ENCODE data around the gene CDH16. TPM values are rescaled to one million over a fixed set of nuclear protein-coding genes. Genes with fewer than 3 reads are reported as not detected.
"Not testable (repeated sequence)": the region's sequence is repeated elsewhere in the genome, so short reads cannot be mapped to it uniquely, and the experiment has no call there.

The CDH16 gene
- polyA plus RNA-seq, 1 donor: 7.9 TPM

DNA sequence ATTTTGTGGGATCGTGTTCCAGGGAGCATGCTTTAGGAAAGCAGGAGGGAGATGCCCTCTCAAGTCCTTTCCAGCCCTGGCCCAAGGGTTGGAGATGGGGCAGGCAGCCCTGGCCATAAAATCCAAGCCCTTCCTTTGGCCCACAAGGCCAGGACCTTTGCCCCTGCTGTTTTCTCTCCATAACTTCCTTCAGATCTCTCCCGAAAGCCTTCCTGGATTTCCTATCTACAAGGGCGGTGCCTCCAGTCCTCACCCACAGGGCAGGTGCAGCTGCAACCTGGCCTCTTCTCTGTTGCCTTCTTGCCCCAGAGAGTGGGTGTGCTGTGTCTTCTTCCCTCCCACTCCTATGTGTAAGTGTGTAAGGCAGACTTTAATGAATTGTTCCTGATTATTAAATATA lies 46.8 kb downstream of the CDH16 start:
- peak; percentile 71 to 88 for DNase-seq
- Histone ChIP-seq H3K4me1 (ENCODE audit: control insufficient read depth, insufficient read depth, low read length) (peaks cover 19% of the 10 kb centered on the region), H3K27ac (ENCODE audit: low read length) (peak overlapping the region; percentile 83), H3K36me3 (ENCODE audit: control insufficient read depth, insufficient read depth, low read length) (no peaks in the 10 kb centered on the region), H3K9me3 (ENCODE audit: control insufficient read depth, low read depth, low read length) (no peaks in the 10 kb centered on the region), H3K27me3 (ENCODE audit: control insufficient read depth, insufficient read depth, low read length) (no peaks in the 10 kb centered on the region), H3K4me3 (ENCODE audit: low read length) (no peak overlapping the region)
- WGBS (ENCODE audit: insufficient coverage, low lambda C conversion rate): no CpG with 5 or more reads among the region's 3 CpGs

DNA sequence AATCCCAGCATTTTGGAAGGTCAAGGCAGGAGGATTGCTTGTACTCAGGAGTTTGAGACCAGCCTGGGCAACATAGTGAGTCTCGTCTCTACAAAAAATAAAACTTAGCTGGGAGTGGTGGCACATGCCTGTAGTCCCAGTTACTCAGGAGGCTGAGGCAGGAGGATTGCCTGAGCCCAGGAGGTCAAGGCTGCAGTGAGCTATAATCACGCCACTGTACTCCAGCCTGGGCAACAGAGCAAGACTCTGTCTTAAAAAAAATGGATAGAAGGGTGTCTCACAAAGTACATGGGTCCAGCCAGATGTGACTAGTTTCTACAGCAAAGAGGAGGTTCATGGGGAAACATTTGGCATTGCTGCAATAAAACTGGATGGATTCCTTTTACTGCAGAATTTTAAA lies 47.3 kb downstream of the CDH16 start:
- H3K27me3 ChIP-seq (ENCODE audit: control insufficient read depth, insufficient read depth, low read length); H3K9me3 ChIP-seq (ENCODE audit: control insufficient read depth, low read depth, low read length); H3K4me3 ChIP-seq (ENCODE audit: low read length); DNase-seq; H3K36me3 ChIP-seq (ENCODE audit: control insufficient read depth, insufficient read depth, low read length): not testable (repeated sequence)
- no CpG with 5 or more reads among the region's 2 CpGs for WGBS (ENCODE audit: insufficient coverage, low lambda C conversion rate)
- peaks cover 19% of the 10 kb centered on the region for H3K4me1 ChIP-seq (ENCODE audit: control insufficient read depth, insufficient read depth, low read length)
- H3K27ac ChIP-seq (ENCODE audit: low read length): peak overlapping the region; percentile 83

DNA sequence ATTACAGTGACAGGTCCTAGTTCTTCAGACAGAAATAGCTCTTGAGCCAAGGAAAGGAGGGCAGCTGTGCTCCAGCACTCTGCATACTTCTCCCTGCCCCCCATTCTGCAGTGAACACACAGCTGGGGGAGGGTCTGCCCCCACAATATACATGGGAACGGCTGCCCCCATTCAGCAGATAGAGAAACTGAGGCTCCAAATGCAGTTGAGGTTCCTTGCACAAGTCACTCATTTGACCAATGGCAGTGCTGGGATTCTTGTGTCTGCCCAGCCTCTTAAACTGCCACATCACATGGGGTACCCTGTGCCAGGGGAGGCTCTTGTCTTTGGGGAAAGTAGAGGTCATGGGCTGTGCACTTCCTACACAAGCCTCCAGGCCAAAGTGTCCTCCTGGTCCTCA lies 49.3 kb downstream of the CDH16 start:
- Histone ChIP-seq H3K4me3 (ENCODE audit: low read length) (no peak overlapping the region), H3K27ac (ENCODE audit: low read length) (no peak overlapping the region), H3K4me1 (ENCODE audit: control insufficient read depth, insufficient read depth, low read length) (peaks cover 19% of the 10 kb centered on the region), H3K36me3 (ENCODE audit: control insufficient read depth, insufficient read depth, low read length) (no peaks in the 10 kb centered on the region), H3K9me3 (ENCODE audit: control insufficient read depth, low read depth, low read length) (no peaks in the 10 kb centered on the region), H3K27me3 (ENCODE audit: control insufficient read depth, insufficient read depth, low read length) (no peaks in the 10 kb centered on the region)
- DNase-seq: no peak
- no CpG with 5 or more reads among the region's 1 CpG for WGBS (ENCODE audit: insufficient coverage, low lambda C conversion rate)

DNA sequence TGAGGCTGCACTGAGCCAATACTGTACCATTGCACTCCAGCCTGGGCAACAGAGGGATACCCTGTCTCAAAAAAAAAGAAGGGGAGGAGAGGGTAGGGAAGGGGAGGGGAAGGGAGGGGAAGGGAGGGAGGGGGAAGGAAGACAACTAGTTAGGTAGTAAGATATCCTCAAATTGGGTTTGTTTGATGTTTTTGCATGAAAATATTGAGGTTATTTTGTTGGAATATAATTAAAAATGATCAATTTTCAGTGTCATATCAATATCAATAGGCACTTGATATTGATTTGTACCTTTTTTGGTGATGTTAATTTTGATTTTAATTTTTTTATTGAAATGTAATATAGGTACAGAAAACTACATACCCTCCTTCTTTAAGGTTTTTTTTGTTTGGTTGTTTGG lies 55.0 kb downstream of the CDH16 start:
- Histone ChIP-seq H3K9me3 (ENCODE audit: control insufficient read depth, low read depth, low read length) (no peaks in the 10 kb centered on the region), H3K4me3 (ENCODE audit: low read length) (no peak overlapping the region), H3K27me3 (ENCODE audit: control insufficient read depth, insufficient read depth, low read length) (no peaks in the 10 kb centered on the region), H3K4me1 (ENCODE audit: control insufficient read depth, insufficient read depth, low read length) (no peaks in the 10 kb centered on the region), H3K27ac (ENCODE audit: low read length) (no peak overlapping the region), H3K36me3 (ENCODE audit: control insufficient read depth, insufficient read depth, low read length) (no peaks in the 10 kb centered on the region)
- no peak for DNase-seq

DNA sequence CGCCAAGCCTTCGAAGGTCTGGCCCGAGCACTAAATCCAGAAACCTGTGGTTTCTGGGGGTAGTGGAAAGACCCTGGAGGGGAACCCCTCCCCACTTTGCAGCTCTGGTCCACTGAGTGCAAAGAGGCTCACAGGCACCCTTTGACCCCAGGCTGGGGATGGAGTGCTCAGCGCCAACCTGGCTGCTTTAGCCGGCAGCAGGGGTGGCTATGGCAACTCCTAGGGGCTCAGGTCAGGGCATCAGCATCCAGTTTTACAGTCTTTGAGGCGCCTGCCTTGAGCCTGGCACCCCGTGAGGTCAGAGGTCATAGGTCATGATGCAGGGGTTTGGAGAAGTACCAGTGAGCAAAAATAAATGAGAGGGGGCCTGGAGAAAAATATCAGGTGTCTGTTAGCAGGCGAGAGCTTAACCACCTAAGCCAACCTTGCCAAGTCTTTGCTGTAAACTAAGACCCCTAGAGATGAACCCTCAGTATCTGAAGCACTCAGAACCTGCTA lies 56.6 kb downstream of the CDH16 start:
- no peak for DNase-seq
- WGBS (ENCODE audit: insufficient coverage, low lambda C conversion rate): no CpG with 5 or more reads among the region's 8 CpGs
- H3K36me3 ChIP-seq (ENCODE audit: control insufficient read depth, insufficient read depth, low read length): no peaks in the 10 kb centered on the region
- no peaks in the 10 kb centered on the region for H3K27me3 ChIP-seq (ENCODE audit: control insufficient read depth, insufficient read depth, low read length)
- H3K4me1 ChIP-seq (ENCODE audit: control insufficient read depth, insufficient read depth, low read length): no peaks in the 10 kb centered on the region
- no peak overlapping the region for H3K4me3 ChIP-seq (ENCODE audit: low read length)
- no peak overlapping the region for H3K27ac ChIP-seq (ENCODE audit: low read length)
- no peaks in the 10 kb centered on the region for H3K9me3 ChIP-seq (ENCODE audit: control insufficient read depth, low read depth, low read length)

DNA sequence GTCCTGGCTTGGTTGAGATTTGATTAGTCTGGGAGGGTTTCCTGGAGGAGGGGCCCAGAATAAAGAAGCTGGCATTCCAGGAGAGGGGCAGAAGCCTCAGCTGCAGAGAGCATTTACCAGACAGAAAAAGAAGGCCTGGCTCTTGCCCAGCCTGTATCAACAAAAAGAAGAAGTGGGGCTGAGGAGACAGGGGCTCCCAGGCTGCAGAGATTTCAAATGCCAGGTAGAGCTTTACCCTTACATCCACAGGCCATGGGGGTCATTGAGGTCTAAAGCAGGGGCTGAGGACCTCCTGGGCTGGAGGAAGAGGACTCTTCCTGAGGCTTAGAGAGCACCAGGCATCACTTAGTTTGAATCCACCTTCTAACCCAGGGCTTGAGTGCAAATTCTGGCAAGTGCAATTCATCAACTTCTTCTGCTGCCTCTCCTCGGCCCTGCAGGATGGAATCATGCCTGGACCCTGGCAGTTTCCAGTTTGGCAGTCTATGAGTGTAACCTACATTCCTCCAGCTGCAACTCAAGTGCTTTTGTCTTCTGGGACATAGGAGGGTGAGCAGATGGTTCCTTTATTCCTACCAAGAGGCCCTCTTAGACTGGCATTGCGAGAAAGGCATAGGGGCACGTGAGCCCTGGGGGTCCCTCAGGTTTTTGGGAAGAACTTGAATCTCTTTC lies 59.2 kb downstream of the CDH16 start:
- Histone ChIP-seq H3K4me1 (ENCODE audit: control insufficient read depth, insufficient read depth, low read length) (no peaks in the 10 kb centered on the region), H3K4me3 (ENCODE audit: low read length) (no peak overlapping the region), H3K9me3 (ENCODE audit: control insufficient read depth, low read depth, low read length) (no peaks in the 10 kb centered on the region), H3K36me3 (ENCODE audit: control insufficient read depth, insufficient read depth, low read length) (no peaks in the 10 kb centered on the region), H3K27me3 (ENCODE audit: control insufficient read depth, insufficient read depth, low read length) (no peaks in the 10 kb centered on the region), H3K27ac (ENCODE audit: low read length) (no peak overlapping the region)
- WGBS (ENCODE audit: insufficient coverage, low lambda C conversion rate): no CpG with 5 or more reads among the region's 3 CpGs
- DNase-seq: no peak

DNA sequence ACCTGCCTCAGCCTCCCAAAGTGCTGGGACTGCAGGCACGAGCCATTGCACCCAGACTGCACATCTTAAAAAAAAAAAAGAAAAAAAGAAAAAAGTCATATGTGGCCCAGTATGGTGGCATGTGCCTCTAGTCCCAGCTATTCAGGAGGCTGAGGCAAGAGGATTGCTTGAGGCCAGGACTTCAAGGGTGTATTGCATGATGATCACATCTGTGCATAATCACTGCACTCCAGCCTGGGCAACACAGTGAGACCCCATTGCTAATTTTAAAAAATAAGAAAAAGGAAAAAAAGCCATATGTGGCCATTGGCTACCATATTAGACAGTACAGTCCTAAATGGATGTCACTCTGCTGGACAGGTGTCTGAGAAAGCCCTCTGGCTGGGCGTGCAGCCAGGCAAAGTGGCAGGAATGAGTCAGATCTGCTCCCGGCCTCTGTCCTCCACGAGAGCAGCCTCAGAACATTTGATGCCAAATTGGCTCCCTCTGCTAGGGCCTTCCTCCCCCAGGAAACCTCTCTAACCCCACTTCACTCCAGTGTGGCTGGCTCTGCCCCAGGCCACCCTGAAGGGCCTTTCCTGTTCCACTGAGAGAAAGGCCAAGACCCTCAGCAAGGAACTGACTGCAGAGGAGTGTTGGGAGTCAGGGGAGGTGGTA lies 59.8 kb downstream of the CDH16 start:
- no CpG with 5 or more reads among the region's 4 CpGs for WGBS (ENCODE audit: insufficient coverage, low lambda C conversion rate)
- DNase-seq: no peak
- H3K4me1 ChIP-seq (ENCODE audit: control insufficient read depth, insufficient read depth, low read length): no peaks in the 10 kb centered on the region

More for the DNA sequence above, 59.8 kb downstream of the CDH16 start:
- H3K4me3 ChIP-seq (ENCODE audit: low read length): no peak overlapping the region
- H3K36me3 ChIP-seq (ENCODE audit: control insufficient read depth, insufficient read depth, low read length): no peaks in the 10 kb centered on the region
- no peaks in the 10 kb centered on the region for H3K27me3 ChIP-seq (ENCODE audit: control insufficient read depth, insufficient read depth, low read length)
- H3K9me3 ChIP-seq (ENCODE audit: control insufficient read depth, low read depth, low read length): no peaks in the 10 kb centered on the region
- H3K27ac ChIP-seq (ENCODE audit: low read length): no peak overlapping the region

Other genes with a start within 250 kb of the CDH16 start
- 52.1 TPM for gene CMTM4, start 222.1 kb downstream of the CDH16 start, polyA plus RNA-seq
- 107 TPM for gene DYNC1LI2, start 167.3 kb downstream of the CDH16 start, polyA plus RNA-seq
- gene TERB1, start 117.3 kb downstream of the CDH16 start, polyA plus RNA-seq: 0.09 TPM
- gene NAE1, start 87.9 kb downstream of the CDH16 start, polyA plus RNA-seq: 67.6 TPM
- gene CA7, start 74.5 kb downstream of the CDH16 start, polyA plus RNA-seq: 12.1 TPM
- gene PDP2, start 38.4 kb downstream of the CDH16 start, polyA plus RNA-seq: 9.6 TPM
- gene RRAD, start 6.7 kb upstream of the CDH16 start, polyA plus RNA-seq: 2.0 TPM
- gene CIAO2B, start 15.5 kb upstream of the CDH16 start, polyA plus RNA-seq: 82.1 TPM
- gene CES2, start 16.6 kb upstream of the CDH16 start, polyA plus RNA-seq: 181 TPM
- 16.0 TPM for gene CES3, start 42.4 kb upstream of the CDH16 start, polyA plus RNA-seq
- gene CES4A, start 69.7 kb upstream of the CDH16 start, polyA plus RNA-seq: 23.5 TPM
- 25.1 TPM for gene CBFB, start 110.3 kb upstream of the CDH16 start, polyA plus RNA-seq
- 14.3 TPM for gene PHAF1, start 191.1 kb upstream of the CDH16 start, polyA plus RNA-seq
- gene B3GNT9, start 232.1 kb upstream of the CDH16 start, polyA plus RNA-seq: 5.5 TPM
- 13.2 TPM for gene TRADD, start 241.0 kb upstream of the CDH16 start, polyA plus RNA-seq
- 5.0 TPM for gene FBXL8, start 241.1 kb upstream of the CDH16 start, polyA plus RNA-seq
- 8.2 TPM for gene HSF4, start 245.9 kb upstream of the CDH16 start, polyA plus RNA-seq

Measured in large intestine (tissue), 3 donors.